ENCODE results near the gene ZNF275.

DNA sequence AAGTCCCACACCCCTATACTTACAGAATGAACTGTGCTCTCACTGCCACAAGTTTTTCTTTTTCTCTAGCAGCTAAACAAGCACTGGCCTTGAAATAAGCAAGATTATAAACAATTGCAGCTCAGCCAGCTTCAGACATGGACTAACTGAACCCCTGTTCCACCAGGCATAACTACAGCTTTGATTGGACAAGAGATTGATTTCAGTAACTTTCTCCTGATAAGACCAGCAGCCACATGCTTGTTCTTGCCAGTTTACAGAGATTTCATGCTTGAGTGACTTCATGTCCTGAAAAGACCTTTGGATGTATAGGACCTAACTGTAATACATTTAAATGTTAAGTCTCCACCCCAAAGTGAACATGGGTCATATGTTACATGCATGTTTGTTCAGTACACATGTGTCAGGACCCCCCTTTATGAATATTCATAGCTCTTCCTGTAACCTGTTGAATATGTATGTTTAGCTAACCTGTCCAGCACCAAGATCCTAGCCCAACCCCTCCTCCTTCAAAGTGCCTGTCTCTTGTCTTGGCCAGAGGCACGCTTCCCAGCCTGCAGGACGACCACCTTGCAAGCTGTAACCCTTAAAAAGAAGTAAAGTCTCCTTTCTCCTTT lies 27.9 kb downstream of the ZNF275 start:
- no peak for TF ChIP-seq EZH2 (IDR thresholded peaks at IDR 0.05; ENCODE audit: borderline replicate concordance, low read length)
- TF ChIP-seq, protein P1, sequence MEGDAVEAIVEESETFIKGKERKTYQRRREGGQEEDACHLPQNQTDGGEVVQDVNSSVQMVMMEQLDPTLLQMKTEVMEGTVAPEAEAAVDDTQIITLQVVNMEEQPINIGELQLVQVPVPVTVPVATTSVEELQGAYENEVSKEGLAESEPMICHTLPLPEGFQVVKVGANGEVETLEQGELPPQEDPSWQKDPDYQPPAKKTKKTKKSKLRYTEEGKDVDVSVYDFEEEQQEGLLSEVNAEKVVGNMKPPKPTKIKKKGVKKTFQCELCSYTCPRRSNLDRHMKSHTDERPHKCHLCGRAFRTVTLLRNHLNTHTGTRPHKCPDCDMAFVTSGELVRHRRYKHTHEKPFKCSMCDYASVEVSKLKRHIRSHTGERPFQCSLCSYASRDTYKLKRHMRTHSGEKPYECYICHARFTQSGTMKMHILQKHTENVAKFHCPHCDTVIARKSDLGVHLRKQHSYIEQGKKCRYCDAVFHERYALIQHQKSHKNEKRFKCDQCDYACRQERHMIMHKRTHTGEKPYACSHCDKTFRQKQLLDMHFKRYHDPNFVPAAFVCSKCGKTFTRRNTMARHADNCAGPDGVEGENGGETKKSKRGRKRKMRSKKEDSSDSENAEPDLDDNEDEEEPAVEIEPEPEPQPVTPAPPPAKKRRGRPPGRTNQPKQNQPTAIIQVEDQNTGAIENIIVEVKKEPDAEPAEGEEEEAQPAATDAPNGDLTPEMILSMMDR (conservative IDR thresholded peaks at IDR 0.05 in 1 of 2, IDR thresholded peaks at IDR 0.05 in 1 of 2; ENCODE audit: extremely low read depth in 1 of 2, insufficient read depth in 1 of 2, low read depth in 1 of 2, low read length in 2 of 2): no peak
